HUDEP-2 (cell line): ENCODE measurements around the gene SLC25A6.
"Not testable (repeated sequence)": the region's sequence is repeated elsewhere in the genome, so short reads cannot be mapped to it uniquely, and the experiment has no call there.

ENCODE experiments used
- DNase-seq, 76 experiments: peaks; one replicate each; lab custom pipeline; 2025; ENCODE audit not compliant: unreplicated experiment in 76 of 76; lab: John Stamatoyannopoulos, UW

SLC25A6 gene

DNA sequence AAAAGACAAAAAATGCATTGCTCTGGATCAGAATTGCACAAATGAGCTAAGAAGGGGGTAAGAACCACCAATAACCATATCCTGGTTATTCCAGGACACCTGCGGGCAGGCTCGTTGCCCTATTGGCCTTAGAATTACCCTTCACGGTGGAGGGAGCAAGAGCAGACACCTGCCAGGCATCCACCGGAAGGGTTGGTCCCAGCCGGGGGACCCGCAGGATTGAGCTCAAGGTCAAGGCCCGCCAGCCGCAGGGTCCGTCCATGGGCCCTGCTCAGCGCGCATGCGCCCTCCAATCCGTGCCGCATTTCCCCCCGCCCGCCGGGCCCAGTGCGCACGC, 575 bp downstream of the SLC25A6 start:
- no peak for DNase-seq

DNA sequence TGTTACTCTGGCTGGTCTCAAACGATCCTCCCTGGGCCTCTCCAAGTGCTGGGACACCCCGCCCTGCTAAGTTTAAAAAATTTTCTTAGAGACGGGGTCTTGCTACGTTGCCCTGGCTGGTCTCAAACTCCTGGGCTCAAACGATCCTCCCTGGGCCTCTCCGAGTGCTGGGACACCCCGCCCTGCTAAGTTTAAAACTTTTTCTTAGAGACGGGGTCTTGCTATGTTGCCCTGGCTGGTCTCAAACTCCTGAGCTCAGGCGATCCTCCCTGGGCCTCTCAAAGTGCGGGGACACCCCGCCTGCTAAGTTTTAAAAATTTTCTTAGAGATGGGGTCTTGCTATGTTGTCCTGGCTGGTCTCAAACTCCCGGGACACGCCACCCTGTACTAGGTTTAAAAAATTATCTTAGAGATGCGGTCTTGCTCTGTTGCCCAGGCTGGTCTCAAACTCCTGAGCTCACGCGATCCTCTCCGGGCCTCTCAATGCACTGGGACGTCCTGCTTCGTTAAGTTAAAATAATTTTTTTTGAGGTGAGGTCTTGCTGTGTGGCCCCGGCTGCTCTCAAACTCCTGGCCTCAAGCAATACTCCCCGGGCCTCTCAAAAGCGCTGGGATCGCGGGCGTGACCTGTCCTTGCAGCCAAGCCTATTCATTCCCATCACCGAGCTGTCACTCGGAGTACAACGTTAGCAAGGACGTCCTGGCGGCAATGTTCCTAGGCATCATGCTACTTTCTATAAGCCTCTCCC, 1.1 kb downstream of the SLC25A6 start:
- DNase-seq = no peak

GRCh38 chrX:1389993-1390285, 2.0 kb downstream of the SLC25A6 start:
- no peak for DNase-seq

DNA sequence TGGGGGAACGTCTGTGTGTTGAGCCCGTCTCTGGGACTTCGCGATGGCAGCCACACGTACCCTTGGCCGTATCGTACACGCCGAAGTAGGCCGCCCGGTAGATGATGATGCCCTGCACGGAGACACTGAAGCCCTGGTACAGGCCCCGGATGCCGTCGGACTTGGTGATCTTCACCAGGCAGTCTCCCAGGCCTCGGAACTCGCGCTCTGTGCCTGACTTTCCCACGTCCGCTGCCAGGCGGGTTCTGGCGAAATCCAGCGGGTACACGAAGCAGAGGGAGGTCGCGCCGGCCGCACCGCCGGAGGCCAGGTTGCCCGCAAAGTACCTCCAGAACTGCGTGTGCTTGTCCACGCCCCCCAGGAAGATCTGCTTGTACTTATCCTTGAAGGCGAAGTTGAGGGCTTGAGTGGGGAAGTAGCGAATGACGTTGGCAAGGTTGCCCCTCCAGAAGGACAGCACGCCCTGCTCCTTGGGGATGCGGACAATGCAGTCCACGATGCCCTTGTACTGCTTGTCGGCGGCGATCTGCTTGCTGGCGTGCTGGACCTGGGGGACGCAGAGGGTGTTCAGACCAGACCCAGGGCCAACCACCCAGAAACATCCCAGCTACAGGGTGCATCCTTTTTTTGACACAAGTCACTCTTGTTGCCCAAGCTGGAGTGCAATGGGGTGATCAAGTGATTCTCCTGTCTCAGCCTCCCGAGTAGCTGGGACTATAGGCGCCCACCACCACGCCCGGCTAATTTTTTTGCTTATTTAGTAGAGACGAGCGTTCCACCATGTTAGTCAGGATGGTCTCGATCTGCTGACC, 2.5 kb downstream of the SLC25A6 start:
- DNase-seq = no peak

DNA sequence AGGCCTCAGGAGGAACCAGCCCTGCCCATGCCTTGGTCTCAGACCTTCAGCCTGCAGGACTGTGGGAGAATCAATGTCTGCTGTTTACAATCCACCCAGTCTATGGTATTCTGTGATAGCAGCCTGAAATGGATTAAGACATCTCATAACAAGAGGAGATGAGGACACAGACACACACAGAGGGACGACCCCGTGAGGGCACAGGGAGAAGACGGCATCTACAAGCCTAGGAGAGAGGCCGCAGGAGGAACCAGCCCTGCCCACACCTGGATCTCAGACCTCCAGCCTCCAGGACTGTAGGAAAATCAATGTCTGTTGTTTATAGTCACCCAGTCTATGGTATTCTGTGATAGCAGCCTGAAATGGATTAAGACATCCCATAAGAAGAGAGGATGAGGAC, 3.3 kb downstream of the SLC25A6 start:
- no peak for DNase-seq

- no peak for DNase-seq
Observed at GRCh38 chrX:1387141-1387776, 4.7 kb downstream of the SLC25A6 start.

GRCh38 chrX:1386338-1387127, 5.4 kb downstream of the SLC25A6 start:
- no peak for DNase-seq

- no peak for DNase-seq
Observed at GRCh38 chrX:1385253-1386223, 6.4 kb downstream of the SLC25A6 start.

GRCh38 chrX:1384658-1385252, 7.2 kb downstream of the SLC25A6 start:
- no peak for DNase-seq

DNA sequence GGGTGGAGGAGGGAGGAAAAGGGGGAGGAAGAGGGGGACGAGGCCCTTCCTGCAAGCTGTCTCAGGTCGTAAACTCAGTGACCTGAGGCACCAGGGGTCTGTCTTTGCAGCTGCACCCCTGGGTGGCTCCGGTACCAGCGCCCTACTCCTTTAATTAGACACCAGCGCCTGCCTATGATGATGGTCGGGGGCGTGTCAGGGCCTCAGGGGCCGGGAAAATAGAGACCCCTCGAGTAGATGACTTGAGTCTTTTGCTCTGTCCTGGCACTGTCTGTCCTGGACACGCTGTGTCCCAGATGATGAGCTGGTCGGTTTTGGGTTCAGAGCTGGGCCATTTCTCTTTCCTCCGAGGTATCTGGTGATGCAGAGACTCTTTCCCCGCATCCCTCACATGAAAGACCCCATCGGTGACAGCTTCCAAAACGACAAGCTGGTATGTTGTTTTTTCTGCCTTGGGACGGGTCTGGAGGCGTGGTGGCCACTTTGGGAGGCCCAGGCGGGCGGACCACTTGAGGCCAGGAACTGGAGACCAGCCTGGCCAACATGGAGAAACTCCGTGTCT, 11.2 kb downstream of the SLC25A6 start:
- DNase-seq = no peak

DNA sequence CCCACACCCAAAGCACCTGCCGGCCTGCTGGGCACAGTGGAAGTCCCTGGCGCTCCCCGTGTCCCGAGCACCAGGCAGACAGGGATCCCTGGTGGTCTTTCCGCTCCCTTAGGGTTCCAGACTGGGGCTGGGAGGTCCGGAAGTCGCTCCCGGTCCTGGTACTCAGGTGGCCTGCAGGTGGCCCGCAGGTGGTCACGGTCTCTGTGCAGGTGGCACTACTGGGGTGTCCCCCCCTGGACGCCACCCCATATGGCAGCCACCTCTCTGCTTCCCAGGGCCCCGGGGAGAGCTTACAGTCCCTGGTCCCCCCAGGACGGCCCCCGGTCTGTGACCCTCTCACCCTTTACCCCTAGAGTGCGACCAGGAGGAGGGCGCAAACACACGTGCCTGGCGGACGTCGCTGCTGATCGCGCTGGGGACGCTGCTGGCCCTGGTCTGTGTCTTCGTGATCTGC, 13.6 kb downstream of the SLC25A6 start:
- no peak for DNase-seq

DNA sequence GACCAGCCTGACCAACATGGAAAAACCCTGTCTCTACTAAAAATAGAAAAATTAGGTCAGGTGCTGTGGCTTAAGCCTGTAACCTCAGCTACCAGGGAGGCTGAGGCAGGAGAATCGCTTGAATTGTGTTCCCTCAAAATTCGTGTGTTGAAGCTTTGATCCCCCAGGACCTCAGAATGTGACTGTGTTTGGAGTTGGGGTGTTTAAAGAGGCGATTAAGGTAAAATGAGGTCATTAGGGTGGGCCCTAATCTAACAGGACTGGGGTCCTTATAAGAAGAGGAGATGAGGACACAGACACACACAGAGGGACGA, 23.6 kb downstream of the SLC25A6 start:
- no peak for DNase-seq

DNA sequence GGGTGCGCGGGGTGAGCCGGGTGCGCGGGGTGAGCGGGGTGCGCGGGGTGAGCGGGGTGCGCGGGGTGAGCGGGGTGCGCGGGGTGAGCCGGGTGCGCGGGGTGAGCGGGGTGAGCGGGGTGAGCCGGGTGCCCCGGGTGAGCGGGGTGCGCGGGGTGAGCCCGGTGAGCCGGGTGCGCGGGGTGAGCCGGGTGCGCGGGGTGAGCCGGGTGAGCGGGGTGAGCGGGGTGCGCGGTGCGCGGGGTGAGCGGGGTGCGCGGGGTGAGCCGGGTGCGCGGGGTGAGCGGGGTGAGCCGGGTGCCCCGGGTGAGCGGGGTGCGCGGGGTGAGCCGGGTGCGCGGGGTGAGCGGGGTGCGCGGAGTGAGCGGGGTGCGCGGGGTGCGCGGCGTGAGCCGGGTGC, 25.6 kb downstream of the SLC25A6 start:
- not testable (repeated sequence) for DNase-seq

GRCh38 chrX:1361910-1362309, 30.0 kb downstream of the SLC25A6 start:
- no peak for DNase-seq

- DNase-seq = no peak
Observed at GRCh38 chrX:1361275-1361674, 30.6 kb downstream of the SLC25A6 start.

DNA sequence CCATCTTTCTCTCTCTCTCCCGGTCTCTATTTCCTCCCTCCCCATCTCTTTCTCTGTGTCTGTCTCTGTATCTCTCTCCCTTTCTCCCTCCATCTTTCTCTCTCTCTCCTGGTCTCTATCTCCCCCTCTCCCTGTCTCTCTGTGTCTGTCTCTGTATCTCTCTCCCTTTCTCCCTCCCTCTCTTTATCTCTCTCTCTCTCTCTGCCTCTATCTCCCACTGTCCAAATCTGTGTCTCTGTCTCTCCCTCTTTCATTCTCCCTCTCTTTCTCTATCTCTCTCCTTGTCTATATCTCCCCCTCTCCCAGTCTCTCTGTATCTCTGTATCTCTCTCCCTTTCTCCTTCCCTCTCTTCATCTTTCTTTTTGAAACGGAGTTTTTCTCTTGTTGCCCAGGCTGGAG, 31.7 kb downstream of the SLC25A6 start:
- DNase-seq = no peak

- no peak for DNase-seq
Observed at GRCh38 chrX:1359477-1359873, 32.4 kb downstream of the SLC25A6 start.

DNA sequence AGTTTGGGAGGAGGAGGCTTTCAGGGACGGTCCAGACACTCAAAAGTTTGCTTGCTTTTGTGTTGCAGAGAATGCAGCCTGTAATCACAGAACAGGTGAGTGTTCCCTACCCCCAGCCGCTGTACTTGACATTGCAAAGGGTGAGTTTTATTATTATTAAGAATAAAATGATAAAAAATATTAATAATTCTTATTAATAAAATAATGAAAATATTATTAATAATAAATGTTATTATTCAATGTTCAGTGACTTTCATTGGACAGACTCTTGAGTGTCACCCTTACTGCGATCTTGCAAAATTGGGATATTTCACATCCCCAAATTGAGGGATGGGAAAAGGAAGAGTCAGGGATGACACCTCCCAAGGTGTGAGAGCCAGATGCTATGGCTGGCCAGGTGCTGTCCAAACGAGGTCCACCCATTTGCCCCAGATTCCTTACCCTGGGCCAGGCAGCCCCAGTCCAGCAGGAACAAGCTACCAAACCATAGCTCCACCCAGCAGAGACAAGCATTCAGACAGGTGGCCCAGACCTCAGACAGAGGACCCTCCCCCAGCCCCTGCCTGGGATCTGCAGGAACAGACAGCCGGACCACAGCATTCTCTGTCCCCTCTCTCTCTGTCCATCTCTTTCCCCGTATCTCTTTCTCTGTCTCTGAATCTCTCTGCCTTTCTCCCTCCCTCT, 33.0 kb downstream of the SLC25A6 start:
- DNase-seq = peak in 1 of 76 experiments; percentile 1

DNA sequence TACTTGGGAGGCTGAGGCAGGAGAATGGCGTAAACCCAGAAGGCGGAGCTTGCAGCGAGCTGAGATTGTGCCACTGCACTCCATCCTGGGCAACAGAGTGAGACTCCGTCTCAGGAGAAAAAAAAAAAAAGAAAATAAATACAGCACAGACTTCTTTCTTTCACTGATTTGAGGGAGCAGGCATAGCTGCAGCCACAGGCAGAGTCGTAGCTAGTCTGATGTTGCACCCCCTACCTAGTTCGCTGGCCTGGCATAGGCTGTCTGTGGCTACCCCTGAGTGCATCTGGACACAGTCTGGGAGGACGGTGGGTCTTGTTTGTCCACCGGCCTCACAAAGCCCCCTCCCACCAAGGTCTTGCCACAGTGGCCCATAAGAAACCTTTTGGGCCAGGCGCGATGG, 33.9 kb downstream of the SLC25A6 start:
- no peak for DNase-seq
